SK-N-SH treated with all-trans-retinoic acid at 6 μM for 48 hours (cell line): ENCODE measurements around the gene CBLN3.
"Not testable (repeated sequence)": the region's sequence is repeated elsewhere in the genome, so short reads cannot be mapped to it uniquely, and the experiment has no call there.

Experiments used
- ARNTL ChIP-seq: fragments of 450-650 bp; formaldehyde crosslinking; IDR thresholded peaks from 2 replicates; pipeline ENCODE4 v1.5.0; 2020; ENCODE audit warnings: low read depth, mild to moderate bottlenecking, moderate library complexity, borderline replicate concordance
- CREB5 ChIP-seq: fragments of 250-450 bp; sonication (Bioruptor Pico); IDR thresholded peaks from 2 replicates; pipeline ENCODE4 v1.5.1; 2020; ENCODE audit warnings: low read depth, mild to moderate bottlenecking, moderate library complexity
- ZFP3 ChIP-seq: fragments of 250-450 bp; sonication (Bioruptor Pico); IDR thresholded peaks from 2 replicates; pipeline ENCODE4 v1.5.0; 2020; ENCODE audit warnings: mild to moderate bottlenecking, moderate library complexity
- ZNF8 ChIP-seq: fragments of 450-650 bp; formaldehyde crosslinking; IDR thresholded peaks from 2 replicates; pipeline ENCODE4 v1.5.0; 2020; ENCODE audit warnings: mild to moderate bottlenecking, moderate library complexity

GRCh38 chr14:24450828-24451227 lies 21.4 kb upstream of the CBLN3 start:
- not testable (repeated sequence) for TF ChIP-seq ZNF8; ARNTL (CRISPR knock-in tag); ZFP3; CREB5 (CRISPR knock-in tag)
